Measurements from ENCODE around the gene CDC16. TPM values are rescaled to one million over a fixed set of nuclear protein-coding genes. Genes with fewer than 3 reads are reported as not detected.

Gene CDC16
- total and polyA plus RNA-seq, 9 of the 15 experiments (the other 6 are each of a cell fraction or from before 2014, with no cell fraction given) = 23.2 to 102 (median 51.6) TPM

GRCh38 chr13:114279146-114279545, 44.4 kb downstream of the CDC16 start (continued):
- TF ChIP-seq HMBOX1 (IDR thresholded peaks at IDR 0.05) (peak; percentile 87), CREBBP (IDR thresholded peaks at IDR 0.05; ENCODE audit: low read depth, low read length) (no peak), NR2C2 (CRISPR knock-in tag; IDR thresholded peaks at IDR 0.05) (no peak), NR2C2 (tag; IDR thresholded peaks at IDR 0.05) (no peak), PRPF4 (IDR thresholded peaks at IDR 0.05; ENCODE audit: insufficient read depth, low read depth, low read length, poor library complexity, severe bottlenecking) (no peak), GMEB1 (CRISPR knock-in tag; IDR thresholded peaks at IDR 0.05) (0 out of 2 replicates have a peak, but pooled peaks have one; percentile 10), C11orf30 (IDR thresholded peaks at IDR 0.05; ENCODE audit: low read depth) (no peak), ZSCAN29 (IDR thresholded peaks at IDR 0.05) (no peak), NFIX (CRISPR knock-in tag; IDR thresholded peaks at IDR 0.05; ENCODE audit: low read depth) (no peak)
